Measurements from ENCODE around the gene TLE1.
A peak's percentile ranks its signal among the peaks of the same experiment; 100 is the strongest.

The TLE1 gene

GRCh38 chr9:81686614-81687520 is 2.5 kb downstream of the TLE1 start:
- peak in 1 of 2 donors; percentile 4 for DNase-seq (ENCODE audit: low read depth in 1 of 2, low spot score in 1 of 2)

GRCh38 chr9:81685763-81686613 is 3.4 kb downstream of the TLE1 start:
- DNase-seq (ENCODE audit: low read depth in 1 of 2, low spot score in 1 of 2) = no peak

- DNase-seq (ENCODE audit: low read depth in 1 of 2, low spot score in 1 of 2) = no peak
Observed at GRCh38 chr9:81684635-81685034, 4.7 kb downstream of the TLE1 start.

GRCh38 chr9:81683704-81684103 is 5.6 kb downstream of the TLE1 start:
- DNase-seq (ENCODE audit: low read depth in 1 of 2, low spot score in 1 of 2) = no peak

GRCh38 chr9:81683238-81683637 is 6.1 kb downstream of the TLE1 start:
- no peak for DNase-seq (ENCODE audit: low read depth in 1 of 2, low spot score in 1 of 2)

- no peak for DNase-seq (ENCODE audit: low read depth in 1 of 2, low spot score in 1 of 2)
Observed at GRCh38 chr9:81682797-81683196, 6.5 kb downstream of the TLE1 start.

GRCh38 chr9:81682177-81682576 is 7.2 kb downstream of the TLE1 start:
- no peak for DNase-seq (ENCODE audit: low read depth in 1 of 2, low spot score in 1 of 2)

- DNase-seq (ENCODE audit: low read depth in 1 of 2, low spot score in 1 of 2) = no peak
Observed at GRCh38 chr9:81680506-81680905, 8.8 kb downstream of the TLE1 start.

GRCh38 chr9:81680006-81680405 is 9.3 kb downstream of the TLE1 start:
- DNase-seq (ENCODE audit: low read depth in 1 of 2, low spot score in 1 of 2) = no peak

- DNase-seq (ENCODE audit: low read depth in 1 of 2, low spot score in 1 of 2) = no peak
Observed at GRCh38 chr9:81678088-81678487, 11.3 kb downstream of the TLE1 start.

GRCh38 chr9:81676395-81676794 is 13.0 kb downstream of the TLE1 start:
- no peak for DNase-seq (ENCODE audit: low read depth in 1 of 2, low spot score in 1 of 2)

GRCh38 chr9:81673310-81673709 is 16.0 kb downstream of the TLE1 start:
- no peak for DNase-seq (ENCODE audit: low read depth in 1 of 2, low spot score in 1 of 2)

GRCh38 chr9:81671880-81672280 is 17.5 kb downstream of the TLE1 start:
- no peak for DNase-seq (ENCODE audit: low read depth in 1 of 2, low spot score in 1 of 2)

- DNase-seq (ENCODE audit: low read depth in 1 of 2, low spot score in 1 of 2) = no peak
Observed at GRCh38 chr9:81669866-81670265, 19.5 kb downstream of the TLE1 start.

- no peak for DNase-seq (ENCODE audit: low read depth in 1 of 2, low spot score in 1 of 2)
Observed at GRCh38 chr9:81669041-81669651, 20.2 kb downstream of the TLE1 start.

- DNase-seq (ENCODE audit: low read depth in 1 of 2, low spot score in 1 of 2) = no peak
Observed at GRCh38 chr9:81666123-81666522, 23.2 kb downstream of the TLE1 start.

- DNase-seq (ENCODE audit: low read depth in 1 of 2, low spot score in 1 of 2) = no peak
Observed at GRCh38 chr9:81665322-81665871, 23.9 kb downstream of the TLE1 start.

GRCh38 chr9:81664638-81665222 is 24.6 kb downstream of the TLE1 start:
- no peak for DNase-seq (ENCODE audit: low read depth in 1 of 2, low spot score in 1 of 2)

GRCh38 chr9:81661339-81661738 is 28.0 kb downstream of the TLE1 start:
- no peak for DNase-seq (ENCODE audit: low read depth in 1 of 2, low spot score in 1 of 2)

GRCh38 chr9:81656871-81657337 is 32.4 kb downstream of the TLE1 start:
- DNase-seq (ENCODE audit: low read depth in 1 of 2, low spot score in 1 of 2) = no peak

GRCh38 chr9:81656004-81656403 is 33.3 kb downstream of the TLE1 start:
- DNase-seq (ENCODE audit: low read depth in 1 of 2, low spot score in 1 of 2) = no peak

Measured in activated T-helper 1 cell treated with anti-CD3 and anti-CD28 coated beads, Interleukin-2, amount 50 U/mL, for 16 hours (primary cell).